ENCODE data around the gene ICAM1. TPM values are rescaled to one million over a fixed set of nuclear protein-coding genes. Genes with fewer than 3 reads are reported as not detected.
A peak's percentile ranks its signal among the peaks of the same experiment; 100 is the strongest.

ICAM1 gene
- total RNA-seq, 2 experiments from 2014 or later = 35.5 to 37.2 TPM

DNA sequence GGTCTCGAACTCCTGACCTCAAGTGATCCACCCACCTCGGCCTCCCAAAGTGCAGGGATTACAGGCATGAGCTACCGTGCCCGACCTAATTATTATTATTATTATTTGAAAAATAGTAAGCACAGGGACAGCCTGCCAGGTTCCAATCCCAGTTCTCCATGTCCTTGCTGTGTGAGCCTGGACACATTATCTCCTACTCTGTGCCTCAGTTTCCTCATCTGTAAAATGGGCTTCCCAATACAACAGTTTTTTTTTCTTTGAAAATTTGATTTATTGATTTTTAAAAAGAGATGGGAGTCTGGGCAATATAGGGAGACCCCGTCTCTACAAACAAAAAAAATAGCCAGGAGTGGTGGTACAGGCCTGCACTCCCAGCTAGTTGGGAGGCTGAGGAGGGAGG lies 35.4 kb downstream of the ICAM1 start:
- ChIA-PET POLR2A (interaction anchor here (1.0 to 1.8 kb wide), 5 partner anchors 9 to 24 kb away, joined by 3 to 5 read pairs (median 3); partner anchors contain the start of genes FDX2 and ICAM4), CTCF (interaction anchor here (1.8 kb wide), 1 partner anchor 84 kb away, joined by 4 read pairs; no protein-coding TSS in a partner anchor)
- ATAC-seq (no peak), DNase-seq (no peak)
- peaks cover 2% of the 10 kb centered on the region for H3K4me1 Mint-ChIP-seq (ENCODE audit: low read depth)
- H3K9me3 Mint-ChIP-seq = no peaks in the 10 kb centered on the region
- TF ChIP-seq, protein P1, sequence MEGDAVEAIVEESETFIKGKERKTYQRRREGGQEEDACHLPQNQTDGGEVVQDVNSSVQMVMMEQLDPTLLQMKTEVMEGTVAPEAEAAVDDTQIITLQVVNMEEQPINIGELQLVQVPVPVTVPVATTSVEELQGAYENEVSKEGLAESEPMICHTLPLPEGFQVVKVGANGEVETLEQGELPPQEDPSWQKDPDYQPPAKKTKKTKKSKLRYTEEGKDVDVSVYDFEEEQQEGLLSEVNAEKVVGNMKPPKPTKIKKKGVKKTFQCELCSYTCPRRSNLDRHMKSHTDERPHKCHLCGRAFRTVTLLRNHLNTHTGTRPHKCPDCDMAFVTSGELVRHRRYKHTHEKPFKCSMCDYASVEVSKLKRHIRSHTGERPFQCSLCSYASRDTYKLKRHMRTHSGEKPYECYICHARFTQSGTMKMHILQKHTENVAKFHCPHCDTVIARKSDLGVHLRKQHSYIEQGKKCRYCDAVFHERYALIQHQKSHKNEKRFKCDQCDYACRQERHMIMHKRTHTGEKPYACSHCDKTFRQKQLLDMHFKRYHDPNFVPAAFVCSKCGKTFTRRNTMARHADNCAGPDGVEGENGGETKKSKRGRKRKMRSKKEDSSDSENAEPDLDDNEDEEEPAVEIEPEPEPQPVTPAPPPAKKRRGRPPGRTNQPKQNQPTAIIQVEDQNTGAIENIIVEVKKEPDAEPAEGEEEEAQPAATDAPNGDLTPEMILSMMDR (IDR thresholded peaks at IDR 0.05) = no peak
- intact Hi-C loops (cut with micrococcal nuclease) = no loop called here
- peaks cover 2% of the 10 kb centered on the region for H3K36me3 Mint-ChIP-seq (ENCODE audit: low read depth)
- H3K27me3 Mint-ChIP-seq = no peaks in the 10 kb centered on the region
- H3K4me3 Mint-ChIP-seq = no peak overlapping the region
- H3K27ac Mint-ChIP-seq = no peak overlapping the region

DNA sequence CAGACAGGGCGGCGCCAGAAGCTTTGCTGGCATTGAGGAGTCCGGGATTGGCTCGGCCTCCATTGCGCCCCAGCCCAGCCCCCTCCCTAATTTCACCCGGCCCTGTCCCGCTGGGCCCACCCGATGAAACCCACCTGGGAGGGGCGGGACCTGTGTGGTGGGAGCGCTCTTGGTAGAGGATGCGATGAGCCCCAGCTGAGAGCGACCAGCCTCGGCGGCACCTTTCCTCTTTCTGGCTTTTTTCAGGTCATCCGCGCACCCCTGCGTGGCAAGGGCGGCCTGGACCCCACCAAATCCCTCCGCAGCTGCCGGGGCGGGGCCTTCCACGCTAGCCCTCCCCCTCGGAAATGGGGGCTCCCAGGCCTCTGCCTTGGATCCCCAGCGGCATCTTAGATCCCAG lies 38.5 kb downstream of the ICAM1 start, which contains the start of gene ZGLP1:
Gene ZGLP1, minus strand, starts transcription at position 393 of the 400 bp plus-strand sequence.
- H3K9me3 Mint-ChIP-seq = no peaks in the 10 kb centered on the region
- no peak within 1 kb of the TSS for H3K4me3 Mint-ChIP-seq
- ATAC-seq (no peak), DNase-seq (no peak)
- intact Hi-C loops (cut with micrococcal nuclease) = no loop called here
- no peak within 1 kb of the TSS for H3K27ac Mint-ChIP-seq
- peaks cover 4% of the 10 kb centered on the region for H3K36me3 Mint-ChIP-seq (ENCODE audit: low read depth)
- ChIA-PET POLR2A (interaction anchor here (0.7 to 1.3 kb wide), 2 partner anchors 12 to 22 kb away, joined by 4 read pairs; no protein-coding TSS in a partner anchor), CTCF (no interaction called here)
- TF ChIP-seq, protein P1 (IDR thresholded peaks at IDR 0.05) = no peak
- H3K27me3 Mint-ChIP-seq = no peaks in the 10 kb centered on the region
- peaks cover 4% of the 10 kb centered on the region for H3K4me1 Mint-ChIP-seq (ENCODE audit: low read depth)

DNA sequence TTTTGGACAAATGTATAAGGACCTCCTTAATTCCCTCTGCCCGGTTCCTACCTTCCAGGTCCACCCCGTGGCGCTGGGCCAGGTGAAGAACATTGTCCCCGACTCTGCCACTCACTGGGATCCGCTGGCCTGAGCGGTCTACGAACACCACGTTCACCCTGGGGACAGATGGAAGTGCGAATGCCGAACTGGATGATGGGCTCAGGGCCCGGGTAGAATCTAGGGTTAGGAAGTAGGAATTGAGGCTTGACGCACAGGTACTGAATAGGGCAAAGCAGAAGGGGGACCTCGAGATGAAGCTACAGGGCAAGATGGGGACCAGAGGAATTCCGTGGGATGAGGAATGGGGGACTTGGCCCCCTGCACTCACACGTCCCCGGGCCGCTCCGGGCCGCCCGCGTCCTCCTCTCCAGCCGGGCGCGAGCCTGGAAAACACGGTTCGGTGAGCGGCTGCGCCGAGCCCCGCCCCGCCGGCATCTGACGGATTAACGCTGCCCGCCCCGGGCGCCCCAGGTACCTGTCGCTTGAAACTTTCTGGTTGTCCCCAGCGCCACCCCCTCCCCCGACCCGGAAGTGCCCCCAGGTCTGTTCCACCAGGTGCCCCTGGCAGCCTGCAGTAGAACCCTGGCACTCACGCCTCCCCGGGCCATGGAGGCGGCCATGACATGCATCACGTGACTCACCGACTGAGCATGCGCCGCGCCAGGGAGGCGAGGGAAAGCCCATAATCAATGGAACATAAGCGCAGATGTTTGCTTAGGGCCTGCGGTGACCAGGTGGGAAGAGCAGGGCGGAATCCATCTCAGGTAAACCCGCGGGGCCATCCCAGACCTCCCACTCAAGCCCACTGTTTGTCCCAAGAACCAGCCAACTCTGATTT lies 44.7 kb downstream of the ICAM1 start, which contains the start of gene FDX2:
Gene FDX2, minus strand, starts transcription at position 681 of the 880 bp plus-strand sequence. Its CDS starts 19 bp downstream, at position 662.
- DNase-seq (peak; percentile 95), ATAC-seq (peak; percentile 93)
- Mint-ChIP-seq H3K36me3 (ENCODE audit: low read depth) (peaks cover 28% of the 10 kb centered on the region), H3K27ac (peak within 1 kb of the TSS; percentile 77), H3K4me3 (peak within 1 kb of the TSS; percentile 93), H3K4me1 (ENCODE audit: low read depth) (peaks cover 16% of the 10 kb centered on the region), H3K9me3 (no peaks in the 10 kb centered on the region), H3K27me3 (no peaks in the 10 kb centered on the region)
- TF ChIP-seq, protein P1 (IDR thresholded peaks at IDR 0.05) = no peak
- POLR2A ChIA-PET = interaction anchor here (0.7 to 5.8 kb wide), 9 partner anchors 9 to 44 kb away, joined by 3 to 25 read pairs (median 3); partner anchors contain the start of genes ICAM5 and RAVER1
- intact Hi-C loops (cut with micrococcal nuclease) = no loop called here
- CTCF ChIA-PET = interaction anchor here (0.7 to 1.8 kb wide), 4 partner anchors 43 to 73 kb away, joined by 3 to 8 read pairs (median 6); partner anchors contain the start of gene ICAM1

DNA sequence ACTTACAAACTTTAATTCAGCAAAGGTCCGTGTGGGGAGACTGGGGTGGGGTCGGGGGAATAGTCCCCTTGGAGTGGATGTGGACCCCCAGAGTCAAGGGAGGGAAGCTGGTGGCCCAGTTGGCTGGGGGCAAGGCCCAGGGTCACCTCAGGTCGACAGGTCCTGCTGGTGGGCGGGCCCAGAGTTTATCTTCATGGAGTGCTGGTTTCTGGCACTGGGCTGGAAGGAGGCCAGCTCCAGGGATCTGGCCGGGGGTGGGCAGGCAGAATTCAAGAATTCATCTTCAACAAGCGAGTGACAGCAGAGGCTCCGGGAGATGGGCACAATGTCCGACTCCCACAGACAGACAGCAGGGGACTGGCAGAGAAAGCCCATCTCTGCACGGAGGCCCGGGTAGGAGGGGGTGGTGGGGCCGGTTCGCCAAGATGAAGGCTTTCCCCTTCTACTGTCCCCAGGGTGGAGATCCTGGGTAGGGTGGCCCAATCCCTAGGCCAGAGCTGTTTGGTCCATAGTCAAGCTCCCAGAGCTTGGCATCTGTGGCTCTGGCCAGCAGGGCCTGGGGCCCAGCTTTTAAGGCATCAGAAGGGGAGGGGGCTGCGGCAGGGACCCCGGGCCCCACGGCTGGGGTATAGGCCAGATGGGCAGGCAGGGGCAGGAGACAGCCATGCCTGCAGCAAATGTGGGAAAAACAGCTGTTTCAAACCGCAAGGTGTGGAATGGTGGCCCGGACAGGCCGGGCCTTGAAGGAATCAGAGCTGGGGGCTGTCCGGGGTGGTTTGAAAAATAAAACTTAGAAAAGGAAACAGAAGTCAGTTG lies 45.5 kb downstream of the ICAM1 start:
- intact Hi-C loops (cut with micrococcal nuclease) = no loop called here
- TF ChIP-seq, protein P1 (IDR thresholded peaks at IDR 0.05) = no peak
- DNase-seq (no peak), ATAC-seq (peak; percentile 10)
- Mint-ChIP-seq H3K27me3 (no peaks in the 10 kb centered on the region), H3K4me1 (ENCODE audit: low read depth) (peaks cover 16% of the 10 kb centered on the region), H3K27ac (peak overlapping the region; percentile 77), H3K9me3 (no peaks in the 10 kb centered on the region), H3K4me3 (peak overlapping the region; percentile 93), H3K36me3 (ENCODE audit: low read depth) (peaks cover 28% of the 10 kb centered on the region)
- ChIA-PET CTCF (no interaction called here), POLR2A (interaction anchor here (0.5 to 5.8 kb wide), 5 partner anchors 8 to 27 kb away, joined by 3 to 25 read pairs (median 8); partner anchors contain the start of genes ICAM5 and RAVER1)
